Activated B cell treated with CpG ODN at 0.5 μM for 24 hours (primary cell): Measurements from ENCODE around the gene PAK1. TPM values are rescaled to one million over a fixed set of nuclear protein-coding genes. Genes with fewer than 3 reads are reported as not detected.

ENCODE experiments used
- ATAC-seq: fragments of 200-7000 bp; cut with Tn5 transposase; one replicate; pipeline ENCODE4 v1.10.0; 2021; ENCODE audit warnings: low read depth, mild to moderate bottlenecking, moderate library complexity
- CTCF ChIA-PET: fragments of 350-600 bp; sonication (Branson Sonifier 250); formaldehyde crosslinking; loops from one replicate; lab custom pipeline; 2021; ENCODE audit warnings: antibody characterized with exemption; lab: Charles Lee
- POLR2A ChIA-PET: fragments of 350-600 bp; sonication (Branson Sonifier 250); formaldehyde crosslinking; loops from one replicate; lab custom pipeline; 2021; ENCODE audit warnings: antibody characterized with exemption; lab: Charles Lee
- DNase-seq: peaks from one replicate; pipeline ENCODE4 v3.0.0; 2022
- H3K27ac Mint-ChIP-seq: one replicate; pipeline ENCODE4 v1.8.0; 2020; ENCODE audit warnings: mixed read lengths
- H3K27me3 Mint-ChIP-seq: one replicate; pipeline ENCODE4 v1.8.0; 2021; ENCODE audit warnings: mixed read lengths
- H3K36me3 Mint-ChIP-seq: one replicate; pipeline ENCODE4 v1.8.0; 2021; ENCODE audit warnings: low read depth, mixed read lengths
- H3K4me1 Mint-ChIP-seq: one replicate; pipeline ENCODE4 v1.8.0; 2021; ENCODE audit warnings: mixed read lengths
- H3K4me3 Mint-ChIP-seq: one replicate; pipeline ENCODE4 v1.8.0; 2020; ENCODE audit warnings: mild to moderate bottlenecking, mixed read lengths
- H3K9me3 Mint-ChIP-seq: one replicate; pipeline ENCODE4 v1.8.0; 2020; ENCODE audit warnings: mixed read lengths
- CTCF ChIP-seq: fragments of 200-600 bp; IDR thresholded peaks from one replicate; pipeline ENCODE4 v1.8.0; 2022; ENCODE audit warnings: antibody characterized with exemption, mild to moderate bottlenecking
- intact Hi-C: fragments of 100-400 bp; cut with micrococcal nuclease; formaldehyde crosslinking; loops from one replicate; pipeline ENCODE4 v1.15.1; 2024
- total RNA-seq: library from RNA; stranded (reverse); gene quantifications from 2 replicates; pipeline ENCODE4 v1.2.3, GENCODE V29; 2022

Gene PAK1
- total RNA-seq, 1 donor from 2014 or later = 21.1 TPM

GRCh38 chr11:77310721-77311120, 163.2 kb downstream of the PAK1 start:
- ChIA-PET POLR2A (no interaction called here), CTCF (no interaction called here)
- TF ChIP-seq CTCF = no peak
- no peak overlapping the region for H3K4me3 Mint-ChIP-seq
- intact Hi-C loops = no loop called here
- ATAC-seq (no peak), DNase-seq (no peak)
- H3K27ac Mint-ChIP-seq = no peak overlapping the region
- H3K4me1 Mint-ChIP-seq = no peaks in the 10 kb centered on the region
- H3K9me3 Mint-ChIP-seq = no peaks in the 10 kb centered on the region
- no peaks in the 10 kb centered on the region for H3K36me3 Mint-ChIP-seq
- H3K27me3 Mint-ChIP-seq = no peaks in the 10 kb centered on the region

GRCh38 chr11:77309401-77310085, 164.4 kb downstream of the PAK1 start:
- H3K4me1 Mint-ChIP-seq = no peaks in the 10 kb centered on the region
- no peak for ATAC-seq
- no peak for TF ChIP-seq CTCF
- DNase-seq = no peak
- no peak overlapping the region for H3K27ac Mint-ChIP-seq
- no peaks in the 10 kb centered on the region for H3K9me3 Mint-ChIP-seq
- ChIA-PET CTCF (no interaction called here), POLR2A (no interaction called here)
- no peaks in the 10 kb centered on the region for H3K36me3 Mint-ChIP-seq
- H3K27me3 Mint-ChIP-seq = no peaks in the 10 kb centered on the region
- intact Hi-C loops = no loop called here
- no peak overlapping the region for H3K4me3 Mint-ChIP-seq

- Mint-ChIP-seq H3K4me3 (no peak overlapping the region), H3K9me3 (no peaks in the 10 kb centered on the region), H3K27me3 (no peaks in the 10 kb centered on the region), H3K27ac (no peak overlapping the region), H3K36me3 (no peaks in the 10 kb centered on the region), H3K4me1 (no peaks in the 10 kb centered on the region)
- ATAC-seq (no peak), DNase-seq (no peak)
- no peak for TF ChIP-seq CTCF
- CTCF ChIA-PET = no interaction called here
- POLR2A ChIA-PET = no interaction called here
- intact Hi-C loops = no loop called here
Observed at GRCh38 chr11:77308838-77309237, 165.1 kb downstream of the PAK1 start.

GRCh38 chr11:77303328-77303727, 170.6 kb downstream of the PAK1 start:
- DNase-seq = no peak
- Mint-ChIP-seq H3K27ac (no peak overlapping the region), H3K27me3 (no peaks in the 10 kb centered on the region), H3K9me3 (no peaks in the 10 kb centered on the region), H3K4me1 (no peaks in the 10 kb centered on the region), H3K4me3 (no peak overlapping the region), H3K36me3 (no peaks in the 10 kb centered on the region)
- ChIA-PET CTCF (no interaction called here), POLR2A (no interaction called here)
- ATAC-seq = no peak
- TF ChIP-seq CTCF = no peak
- intact Hi-C loops = no loop called here

- no peaks in the 10 kb centered on the region for H3K27me3 Mint-ChIP-seq
- ChIA-PET CTCF (no interaction called here), POLR2A (no interaction called here)
- no peak overlapping the region for H3K27ac Mint-ChIP-seq
- no peaks in the 10 kb centered on the region for H3K4me1 Mint-ChIP-seq
- H3K36me3 Mint-ChIP-seq = no peaks in the 10 kb centered on the region
- no peak overlapping the region for H3K4me3 Mint-ChIP-seq
- intact Hi-C loops = no loop called here
- no peaks in the 10 kb centered on the region for H3K9me3 Mint-ChIP-seq
- no peak for TF ChIP-seq CTCF
- no peak for DNase-seq
- no peak for ATAC-seq
Observed at GRCh38 chr11:77302752-77303151, 171.1 kb downstream of the PAK1 start.
